ENCODE data around the gene GIGYF2.

The GIGYF2 gene, protein sequence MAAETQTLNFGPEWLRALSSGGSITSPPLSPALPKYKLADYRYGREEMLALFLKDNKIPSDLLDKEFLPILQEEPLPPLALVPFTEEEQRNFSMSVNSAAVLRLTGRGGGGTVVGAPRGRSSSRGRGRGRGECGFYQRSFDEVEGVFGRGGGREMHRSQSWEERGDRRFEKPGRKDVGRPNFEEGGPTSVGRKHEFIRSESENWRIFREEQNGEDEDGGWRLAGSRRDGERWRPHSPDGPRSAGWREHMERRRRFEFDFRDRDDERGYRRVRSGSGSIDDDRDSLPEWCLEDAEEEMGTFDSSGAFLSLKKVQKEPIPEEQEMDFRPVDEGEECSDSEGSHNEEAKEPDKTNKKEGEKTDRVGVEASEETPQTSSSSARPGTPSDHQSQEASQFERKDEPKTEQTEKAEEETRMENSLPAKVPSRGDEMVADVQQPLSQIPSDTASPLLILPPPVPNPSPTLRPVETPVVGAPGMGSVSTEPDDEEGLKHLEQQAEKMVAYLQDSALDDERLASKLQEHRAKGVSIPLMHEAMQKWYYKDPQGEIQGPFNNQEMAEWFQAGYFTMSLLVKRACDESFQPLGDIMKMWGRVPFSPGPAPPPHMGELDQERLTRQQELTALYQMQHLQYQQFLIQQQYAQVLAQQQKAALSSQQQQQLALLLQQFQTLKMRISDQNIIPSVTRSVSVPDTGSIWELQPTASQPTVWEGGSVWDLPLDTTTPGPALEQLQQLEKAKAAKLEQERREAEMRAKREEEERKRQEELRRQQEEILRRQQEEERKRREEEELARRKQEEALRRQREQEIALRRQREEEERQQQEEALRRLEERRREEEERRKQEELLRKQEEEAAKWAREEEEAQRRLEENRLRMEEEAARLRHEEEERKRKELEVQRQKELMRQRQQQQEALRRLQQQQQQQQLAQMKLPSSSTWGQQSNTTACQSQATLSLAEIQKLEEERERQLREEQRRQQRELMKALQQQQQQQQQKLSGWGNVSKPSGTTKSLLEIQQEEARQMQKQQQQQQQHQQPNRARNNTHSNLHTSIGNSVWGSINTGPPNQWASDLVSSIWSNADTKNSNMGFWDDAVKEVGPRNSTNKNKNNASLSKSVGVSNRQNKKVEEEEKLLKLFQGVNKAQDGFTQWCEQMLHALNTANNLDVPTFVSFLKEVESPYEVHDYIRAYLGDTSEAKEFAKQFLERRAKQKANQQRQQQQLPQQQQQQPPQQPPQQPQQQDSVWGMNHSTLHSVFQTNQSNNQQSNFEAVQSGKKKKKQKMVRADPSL (N-terminal part only)

DNA sequence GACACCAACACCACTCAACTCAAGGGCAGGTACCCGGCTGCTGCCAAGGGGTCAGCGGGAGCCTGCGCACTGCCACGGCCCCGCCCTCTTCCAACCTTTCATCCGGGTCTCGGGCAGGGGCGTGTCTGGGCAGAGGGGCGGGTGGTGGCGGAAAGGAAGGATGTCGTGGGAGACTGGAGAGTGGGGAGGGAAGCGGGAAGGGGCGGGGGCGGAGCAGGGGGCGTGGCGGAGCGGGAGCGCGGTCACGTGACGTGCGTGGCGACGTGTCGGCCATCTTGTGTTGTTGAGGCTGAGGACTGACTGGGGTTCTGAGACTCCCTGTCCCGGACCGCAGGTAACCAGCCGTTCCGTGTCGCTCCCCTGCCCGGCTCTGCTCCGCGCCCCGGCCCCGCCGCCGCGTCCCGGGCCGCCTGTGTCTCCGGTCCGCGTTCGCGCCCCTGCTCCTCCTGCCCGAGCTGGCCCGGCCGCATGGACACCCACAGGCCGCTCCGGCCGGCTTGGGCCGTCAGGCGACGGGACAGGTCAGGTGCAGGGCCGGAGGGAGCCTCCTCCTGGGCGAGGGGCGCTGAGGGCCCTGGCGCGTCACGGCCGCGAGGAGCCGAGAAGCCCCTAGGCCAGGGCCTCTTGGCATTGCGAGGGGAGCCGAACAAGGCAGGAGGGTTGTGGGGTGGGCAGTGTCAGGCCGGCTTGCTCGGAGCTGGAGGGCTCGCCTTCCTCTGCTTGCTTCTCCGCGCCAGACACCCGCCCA is at the start of gene GIGYF2:
TSS of gene GIGYF2 (plus strand) at position 273 of the 748 bp plus-strand sequence. CDS start 37,867 bp downstream, outside the sequence.
- DNase-seq (ENCODE audit: low read depth, low spot score) = peak; percentile 73
- H3K27ac ChIP-seq = peak within 1 kb of the TSS; percentile 79

DNA sequence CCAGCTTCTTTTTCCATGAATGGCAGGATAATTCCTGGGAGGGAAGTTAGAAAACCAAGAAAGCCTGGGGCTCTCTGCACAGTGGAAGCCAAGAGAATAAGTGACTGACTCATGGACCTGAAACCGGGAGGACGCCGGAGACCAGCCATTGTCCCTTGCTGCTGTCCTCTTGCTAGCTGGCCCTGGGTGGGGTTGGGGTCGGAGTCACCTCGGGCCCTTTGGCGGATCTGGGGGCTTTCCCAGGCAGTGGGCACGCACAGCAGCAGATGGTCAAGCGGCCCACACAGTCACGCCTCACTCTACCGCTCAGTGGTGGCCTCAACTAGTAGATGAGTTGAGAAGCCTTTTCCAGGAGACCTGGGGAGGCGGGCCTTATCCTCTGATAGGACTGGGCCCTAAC is 48.1 kb upstream of the GIGYF2 start:
- DNase-seq (ENCODE audit: low read depth, low spot score) = no peak
- no peak overlapping the region for H3K27ac ChIP-seq

DNA sequence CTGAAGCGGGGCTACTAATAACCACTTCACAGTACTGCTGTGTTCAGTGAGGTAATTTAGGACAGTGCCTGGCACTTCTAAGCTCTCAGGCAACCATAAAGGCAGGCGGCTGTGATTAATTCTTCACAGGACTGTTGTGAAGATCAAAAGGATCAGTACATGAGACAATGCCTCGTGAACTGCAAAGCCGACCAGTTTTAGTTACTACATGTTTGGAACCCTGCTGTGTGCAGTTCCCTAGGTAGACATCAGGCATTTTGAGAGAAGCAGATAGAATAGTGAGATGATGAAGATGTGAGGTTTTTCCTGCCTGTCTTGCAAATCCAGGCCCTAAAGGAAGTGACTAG is 44.7 kb upstream of the GIGYF2 start:
- DNase-seq (ENCODE audit: low read depth, low spot score) = no peak
- H3K27ac ChIP-seq = no peak overlapping the region

DNA sequence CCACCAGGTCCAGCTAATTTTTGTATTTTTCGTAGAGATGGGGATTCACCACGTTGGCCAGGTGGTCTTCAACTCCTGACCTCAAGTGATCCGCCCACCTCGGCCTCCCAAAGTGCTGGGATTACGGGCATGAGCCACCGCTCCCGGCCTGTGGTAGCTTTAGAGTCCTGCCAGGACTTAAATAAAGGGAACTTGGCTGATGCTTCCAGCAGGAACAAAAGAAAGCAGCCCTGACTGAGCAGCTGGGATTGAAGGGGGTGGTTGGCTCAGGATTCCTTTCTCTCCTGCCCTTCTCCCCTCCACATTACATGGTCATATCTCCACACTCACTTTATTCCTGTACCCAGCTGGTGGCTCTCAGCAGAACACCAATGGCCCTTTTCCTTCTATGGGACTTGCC is 43.7 kb upstream of the GIGYF2 start:
- no peak for DNase-seq (ENCODE audit: low read depth, low spot score)

DNA sequence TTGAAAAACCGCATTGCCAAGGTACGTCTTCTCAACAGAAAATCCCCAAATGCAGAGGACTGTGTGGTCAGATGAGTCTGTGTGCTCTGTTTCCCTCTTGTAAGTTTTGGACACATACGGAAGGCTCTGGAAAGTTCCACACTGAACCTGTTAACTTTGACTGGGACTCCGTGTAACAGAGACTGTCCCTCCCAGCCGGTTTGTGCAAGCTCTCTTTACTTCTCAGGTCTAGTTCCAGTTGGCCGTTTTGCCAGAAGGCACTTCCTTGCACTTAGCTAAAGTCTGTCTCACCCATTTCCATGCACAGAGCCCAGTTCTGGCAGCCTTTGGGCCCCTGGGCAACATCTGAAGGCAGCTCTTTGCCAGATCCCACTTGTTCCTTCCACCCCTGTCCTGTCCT is 41.7 kb upstream of the GIGYF2 start:
- no peak for DNase-seq (ENCODE audit: low read depth, low spot score)
- H3K27ac ChIP-seq = no peak overlapping the region

More for the DNA sequence above, 43.7 kb upstream of the GIGYF2 start:
- H3K27ac ChIP-seq = no peak overlapping the region

DNA sequence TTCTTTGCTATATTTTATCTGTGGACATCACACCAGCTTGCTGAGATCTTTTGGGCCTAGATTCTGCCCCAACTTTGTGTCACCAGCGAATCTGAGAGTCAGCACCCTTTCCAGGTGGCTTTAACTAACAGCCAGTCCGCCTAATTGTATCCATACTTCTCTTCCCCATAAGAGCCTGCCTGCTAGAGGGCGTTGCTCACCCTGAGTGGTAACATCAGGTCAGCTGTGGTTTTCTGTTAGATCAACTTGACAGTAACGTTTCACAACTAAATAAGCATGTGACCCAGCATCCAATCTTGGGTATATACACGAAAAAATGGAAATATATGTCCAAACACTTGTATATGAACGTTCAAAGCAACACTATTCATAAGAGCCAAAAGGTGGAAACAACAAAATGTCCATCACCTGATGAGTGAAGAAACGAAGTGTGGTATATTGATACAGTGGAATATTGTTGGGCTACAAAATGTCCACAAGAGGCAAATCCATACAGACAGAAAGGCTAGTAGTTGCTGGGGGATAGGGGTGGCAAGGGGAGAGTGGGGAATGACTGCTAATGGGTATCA is 38.8 kb upstream of the GIGYF2 start:
- DNase-seq (ENCODE audit: low read depth, low spot score) = no peak
- no peak overlapping the region for H3K27ac ChIP-seq

DNA sequence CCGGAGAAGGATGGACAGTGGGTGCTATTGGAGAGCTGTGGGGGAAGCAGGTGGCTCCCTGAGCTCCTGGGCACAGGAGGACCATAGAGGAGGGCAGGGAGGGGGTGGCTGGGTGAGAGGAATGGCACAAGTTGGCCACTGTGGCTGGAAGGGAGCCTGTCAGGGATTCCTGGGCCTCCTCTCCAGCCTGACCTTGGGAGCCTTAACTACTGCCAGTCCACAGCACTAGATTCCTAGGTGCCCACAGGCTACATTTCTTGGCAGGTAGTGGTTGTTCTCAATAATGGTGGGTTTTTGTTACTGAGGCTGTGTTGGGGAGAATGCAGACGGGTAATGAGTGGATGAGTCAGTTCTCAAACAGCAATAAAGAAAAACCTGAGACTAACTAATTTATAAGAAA is 37.8 kb upstream of the GIGYF2 start:
- H3K27ac ChIP-seq = no peak overlapping the region
- no peak for DNase-seq (ENCODE audit: low read depth, low spot score)

DNA sequence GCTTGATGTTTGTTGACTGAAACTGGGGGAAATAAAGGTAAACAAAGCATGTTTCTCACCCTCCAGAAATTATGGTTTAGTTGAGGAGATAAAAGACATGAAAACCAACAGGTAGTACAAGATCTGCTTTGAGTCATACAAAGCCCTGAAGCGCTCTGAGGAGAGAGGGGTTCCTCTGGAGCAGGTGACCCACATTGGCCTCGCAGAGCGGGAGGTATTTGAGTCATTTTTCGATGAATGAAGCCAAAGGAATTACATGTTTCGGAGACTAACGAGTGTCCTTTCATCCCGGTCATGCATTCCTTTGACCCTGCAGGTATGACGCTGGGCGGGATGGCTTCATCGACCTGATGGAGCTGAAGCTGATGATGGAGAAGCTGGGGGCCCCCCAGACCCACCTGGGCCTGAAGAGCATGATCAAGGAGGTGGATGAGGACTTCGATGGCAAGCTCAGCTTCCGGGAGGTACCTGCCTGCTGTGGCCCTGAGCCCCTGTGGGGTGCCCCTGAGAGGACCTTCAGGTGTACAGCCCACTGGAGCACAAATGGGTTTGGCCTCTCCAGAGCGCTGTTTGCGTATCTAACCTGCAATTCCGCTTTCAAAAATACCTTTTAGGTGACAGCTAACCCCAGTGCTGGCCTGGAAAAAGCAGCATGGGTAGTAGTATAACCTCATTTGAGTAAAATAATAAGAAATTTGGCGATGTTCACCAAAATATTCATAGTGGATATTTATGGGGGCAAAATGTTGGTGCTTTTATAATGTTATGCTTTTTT is 34.5 kb upstream of the GIGYF2 start:
- DNase-seq (ENCODE audit: low read depth, low spot score) = no peak

DNA sequence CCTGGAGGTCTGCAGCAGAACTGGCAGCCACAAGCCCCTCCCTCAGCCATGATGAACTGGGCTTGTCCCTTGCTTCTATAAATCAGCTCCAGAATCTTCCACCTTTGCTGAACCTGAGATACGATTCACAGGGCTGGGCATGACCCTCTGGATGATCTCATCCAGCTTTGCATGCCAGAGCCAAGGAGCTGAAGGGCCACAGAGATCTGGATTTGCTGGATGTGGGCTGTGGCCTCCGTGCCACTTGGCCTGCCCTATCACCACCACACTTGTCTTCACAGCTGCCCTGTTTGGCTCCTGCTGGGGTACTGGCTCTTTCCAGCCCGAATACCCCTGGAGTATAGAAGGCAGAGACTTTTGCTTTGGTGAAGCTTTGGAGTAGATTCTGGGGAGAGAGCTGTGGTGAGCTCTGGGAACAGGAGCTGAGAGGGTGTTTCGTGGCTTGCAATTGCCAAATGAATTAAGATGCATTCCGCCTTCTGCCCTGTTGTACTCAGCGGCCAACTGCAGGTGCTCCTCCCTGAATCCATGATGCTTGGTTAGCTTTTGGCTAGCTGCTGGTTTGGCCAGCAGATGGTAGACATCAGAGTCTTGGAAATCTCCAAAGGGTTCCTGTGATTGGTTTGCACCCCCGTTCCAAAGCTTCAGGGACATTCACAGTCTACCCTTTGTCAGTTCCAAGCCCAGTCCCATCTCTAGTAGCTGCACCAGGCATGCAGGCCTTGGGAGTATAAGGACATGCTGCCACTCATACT is 30.9 kb upstream of the GIGYF2 start:
- H3K27ac ChIP-seq = no peak overlapping the region

More for the DNA sequence above, 34.5 kb upstream of the GIGYF2 start:
- H3K27ac ChIP-seq = no peak overlapping the region

DNA sequence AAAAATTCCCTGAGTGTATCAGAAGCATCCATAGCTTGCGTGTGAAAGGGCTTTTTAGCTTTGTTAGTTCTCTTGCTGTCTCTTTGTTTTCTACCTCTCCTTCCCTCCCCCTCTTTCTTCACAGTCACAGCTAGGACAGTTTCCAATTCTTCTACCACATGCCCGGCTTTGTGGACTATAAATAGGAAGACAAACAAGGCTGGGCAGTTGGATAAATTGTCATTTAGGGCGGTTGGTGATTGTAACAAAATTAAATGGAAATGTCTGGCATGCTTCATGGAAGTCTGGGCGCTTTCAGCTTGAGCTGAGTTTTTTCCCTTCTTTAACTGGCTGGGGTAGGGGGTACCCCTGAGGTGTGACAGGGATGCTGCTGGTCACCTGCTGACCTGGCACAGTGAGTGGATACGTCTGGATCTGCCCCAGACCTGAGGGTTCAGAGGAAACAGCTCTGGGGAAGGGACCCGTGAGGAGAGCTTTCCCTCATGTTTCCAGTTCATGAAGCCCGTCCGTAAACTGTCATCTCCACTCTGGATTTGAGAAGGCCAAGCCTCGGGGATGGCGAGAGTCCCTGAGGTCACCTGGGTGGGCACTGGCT is 29.0 kb upstream of the GIGYF2 start:
- H3K27ac ChIP-seq = no peak overlapping the region
- DNase-seq (ENCODE audit: low read depth, low spot score) = no peak

More for the DNA sequence above, 30.9 kb upstream of the GIGYF2 start:
- no peak for DNase-seq (ENCODE audit: low read depth, low spot score)

DNA sequence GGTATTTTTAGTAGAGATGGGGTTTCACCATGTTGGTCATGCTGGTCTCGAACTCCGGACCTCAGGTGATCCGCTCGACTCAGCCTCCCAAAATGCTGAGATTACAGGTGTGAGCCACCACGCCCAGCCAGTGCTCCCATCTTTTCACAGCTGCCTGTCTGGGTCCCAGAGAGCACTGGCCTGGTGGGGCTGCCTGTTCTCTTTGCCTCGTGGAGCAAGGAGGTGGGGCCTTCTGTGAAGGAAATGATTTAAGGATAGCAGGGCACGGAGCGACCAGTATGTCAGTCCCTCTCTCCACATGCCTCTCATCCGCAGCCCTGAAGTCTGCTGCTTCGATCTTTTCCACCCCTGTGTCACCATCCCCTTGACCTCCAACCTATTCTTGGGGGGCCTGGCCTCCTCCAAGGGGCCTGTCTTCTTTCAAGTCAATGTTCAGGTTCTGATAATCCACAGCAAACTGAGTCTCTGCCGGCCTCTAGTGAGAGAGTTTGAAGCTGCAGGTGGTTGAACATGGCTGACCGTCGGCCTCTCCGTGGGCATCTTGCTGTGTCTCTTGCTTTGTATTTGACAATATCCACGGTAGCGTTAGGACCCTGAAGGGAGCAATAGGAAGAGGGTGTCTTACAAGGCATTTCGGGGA is 28.2 kb upstream of the GIGYF2 start:
- no peak for DNase-seq (ENCODE audit: low read depth, low spot score)
- no peak overlapping the region for H3K27ac ChIP-seq

DNA sequence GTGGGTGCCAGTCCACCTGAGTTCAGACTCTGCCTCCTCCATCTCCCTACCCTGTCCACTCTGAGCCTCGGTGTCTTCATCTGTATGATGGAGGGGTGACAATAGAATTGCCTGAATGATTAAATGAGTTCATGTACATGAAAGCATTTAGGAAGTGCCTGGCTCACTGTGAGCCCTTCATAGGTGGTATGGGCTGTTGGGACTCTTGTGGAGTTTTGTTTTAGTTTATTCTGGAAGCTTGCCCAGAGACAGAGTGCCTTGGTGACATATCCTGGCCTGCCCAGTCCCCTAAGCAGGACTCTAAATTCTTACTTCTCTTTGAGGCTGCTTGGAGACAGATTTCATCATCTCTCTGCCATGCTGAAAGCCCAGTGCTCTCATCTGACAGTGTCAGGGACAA is 24.5 kb upstream of the GIGYF2 start:
- DNase-seq (ENCODE audit: low read depth, low spot score) = no peak
- H3K27ac ChIP-seq = no peak overlapping the region

DNA sequence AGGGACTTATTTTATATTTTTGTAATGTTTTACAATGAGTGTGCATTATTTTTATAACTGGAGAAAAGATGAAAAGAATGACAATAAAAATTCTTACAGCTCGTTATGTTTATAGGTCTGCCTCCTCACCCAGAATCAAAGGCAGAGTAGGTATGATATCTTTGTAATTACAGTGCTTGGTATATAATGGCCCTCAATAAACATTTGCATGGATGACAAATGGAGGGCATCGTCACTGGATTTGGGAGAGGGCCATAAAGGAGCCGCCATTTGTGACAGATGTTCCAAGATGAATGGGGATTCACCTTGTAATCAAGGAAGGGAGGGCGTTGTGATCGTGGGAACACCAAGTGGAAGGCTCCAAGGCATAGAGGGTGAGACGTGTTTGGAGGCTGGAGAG is 22.6 kb upstream of the GIGYF2 start:
- no peak overlapping the region for H3K27ac ChIP-seq
- no peak for DNase-seq (ENCODE audit: low read depth, low spot score)

DNA sequence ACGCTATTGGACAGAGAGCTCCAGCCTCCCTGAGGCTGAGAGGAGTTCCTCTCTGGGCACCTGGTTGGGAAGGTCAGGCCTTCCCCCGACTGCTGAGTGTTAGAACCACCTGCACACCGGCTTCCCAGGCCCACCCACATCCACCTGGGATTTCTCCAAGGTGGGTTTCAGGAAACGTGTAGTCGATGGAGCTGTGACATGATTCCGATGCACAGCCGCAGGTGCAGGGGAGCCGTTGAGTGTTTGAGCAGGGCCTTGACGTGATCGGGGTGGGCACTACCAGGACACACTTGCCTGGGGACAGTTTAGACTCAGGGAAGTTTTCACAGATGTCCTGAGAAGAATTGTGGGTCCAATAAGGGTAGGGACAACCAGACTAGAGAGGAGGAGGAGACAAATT is 21.8 kb upstream of the GIGYF2 start:
- DNase-seq (ENCODE audit: low read depth, low spot score) = no peak

DNA sequence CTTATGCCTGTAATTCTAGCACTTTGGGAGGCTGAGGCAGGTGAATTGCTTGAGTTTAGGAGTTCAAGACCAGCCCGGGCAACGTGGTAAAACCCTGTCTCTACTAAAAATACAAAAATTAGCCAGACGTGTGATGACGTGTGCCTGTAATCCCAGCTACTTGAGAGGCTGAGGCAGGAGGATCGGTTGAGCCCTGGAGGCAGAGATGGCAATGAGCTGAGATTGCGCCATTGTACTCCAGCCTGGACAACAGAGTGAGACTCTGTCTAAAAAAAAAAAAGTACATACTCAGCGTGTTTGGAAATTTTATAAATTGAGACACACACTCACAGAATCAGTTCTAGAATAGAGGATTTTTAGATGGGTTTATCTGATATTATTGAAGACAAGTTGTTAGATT is 17.1 kb upstream of the GIGYF2 start:
- no peak overlapping the region for H3K27ac ChIP-seq
- DNase-seq (ENCODE audit: low read depth, low spot score) = no peak

More for the DNA sequence above, 21.8 kb upstream of the GIGYF2 start:
- H3K27ac ChIP-seq = no peak overlapping the region

DNA sequence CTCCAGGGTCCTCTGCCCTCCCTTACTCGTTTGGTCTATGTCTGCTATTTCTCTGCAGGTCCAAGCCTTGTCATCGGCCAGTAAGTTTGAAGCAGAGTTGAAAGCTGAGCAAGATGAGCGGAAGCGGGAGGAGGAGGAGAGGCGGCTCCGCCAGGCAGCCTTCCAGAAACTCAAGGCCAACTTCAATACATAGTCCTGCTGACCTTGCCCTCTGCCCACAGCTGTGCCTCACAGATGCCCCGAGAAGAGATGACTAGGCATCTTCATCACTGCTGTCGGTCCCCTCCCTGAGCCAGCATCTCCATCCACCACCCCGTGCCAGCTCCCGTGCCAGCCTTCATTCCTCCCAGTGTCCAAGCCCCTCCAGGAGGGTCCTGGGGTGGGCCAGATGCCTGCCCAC is 15.6 kb upstream of the GIGYF2 start:
- no peak overlapping the region for H3K27ac ChIP-seq
- DNase-seq (ENCODE audit: low read depth, low spot score) = no peak

DNA sequence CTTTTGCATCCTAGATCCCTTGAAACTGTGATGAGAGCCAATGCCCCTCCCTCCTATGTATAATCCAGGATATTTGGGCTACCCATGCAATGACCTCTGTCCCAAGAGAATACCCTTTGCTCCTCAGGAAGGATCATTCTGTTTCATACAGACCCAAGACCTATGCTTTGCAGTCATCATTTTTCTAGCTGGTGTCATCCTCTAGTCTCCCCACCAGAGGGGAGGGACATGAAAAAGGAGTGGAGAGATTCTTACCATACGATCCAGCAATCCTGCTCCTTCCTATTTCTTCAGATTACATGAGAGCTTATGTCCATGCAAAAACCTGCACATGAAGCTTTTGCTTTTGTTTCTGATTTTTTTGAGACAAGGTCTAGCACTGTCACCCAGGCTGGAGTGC is 13.8 kb upstream of the GIGYF2 start:
- H3K27ac ChIP-seq = no peak overlapping the region
- no peak for DNase-seq (ENCODE audit: low read depth, low spot score)

All from epithelial cell of prostate (primary cell).